HCT116 (cell line): Measurements from ENCODE around the gene THADA. TPM values are rescaled to one million over a fixed set of nuclear protein-coding genes. Genes with fewer than 3 reads are reported as not detected.

Experiments used
- ATAC-seq: fragments of 200-7000 bp; cut with Tn5 transposase; 2 replicates; pipeline ENCODE4 v1.9.1; 2020; ENCODE audit warnings: mild to moderate bottlenecking, moderate library complexity
- BruUV-seq: library from RNA; stranded (reverse); fragments of 400-500 nt; replicated peaks from 2 replicates; lab custom pipeline; 2021; lab: Mats Ljungman, UMichigan
- CTCF ChIA-PET: fragments of 300-600 bp; sonication (Branson Sonifier 250); formaldehyde crosslinking; loops from one replicate; lab custom pipeline; 2021; ENCODE audit warnings: antibody characterized with exemption; lab: Charles Lee
- POLR2A ChIA-PET: fragments of 300-600, 350-600 bp; sonication (Branson Sonifier 250); formaldehyde crosslinking; loops from one replicate; lab custom pipeline; 2021; ENCODE audit warnings: antibody characterized with exemption; lab: Charles Lee
- RAD21 ChIA-PET, 2 experiments: fragments of 300-600 bp; sonication (Branson Sonifier 250); formaldehyde crosslinking; loops; one replicate each; lab custom pipeline; 2023; ENCODE audit warnings: low total read pairs in 2 of 2; ENCODE audit not compliant: uncharacterized antibody in 2 of 2, unreplicated experiment in 2 of 2, low non-redundant PET in 1 of 2; lab: Charles Lee
- DNase-seq: peaks from one replicate; pipeline ENCODE4 v3.0.0-alpha.2; 2010; ENCODE audit warnings: low read depth, low spot score
- H2AFZ ChIP-seq: fragments of 200-600 bp; shearing (Covaris generic), sonication (generic); 2 replicates; pipeline ENCODE4 v1.6.1; 2017; ENCODE audit warnings: low read depth, mixed run types, mixed read lengths, antibody characterized with exemption, low read length; ENCODE audit not compliant: poor library complexity, severe bottlenecking
- H3K27ac ChIP-seq: 2 replicates; pipeline ENCODE4 v1.5.1; 2012; ENCODE audit warnings: low read depth, low read length
- H3K27me3 ChIP-seq: fragments of 200-600 bp; sonication (generic); 2 replicates; pipeline ENCODE4 v1.6.1; 2016; ENCODE audit warnings: mixed run types, low read length, mixed read lengths; ENCODE audit not compliant: insufficient read depth
- H3K36me3 ChIP-seq, 2 experiments: fragments of 200-500 bp in 1 of 2; fragments of 200-600 bp in 1 of 2; sonication (Bioruptor generic) in 1 of 2; sonication (generic) in 1 of 2; 2 replicates each; pipeline versions ENCODE4 v1.5.1 to v1.6.1; 2014 to 2016; ENCODE audit warnings: low read length in 2 of 2, inconsistent platforms in 1 of 2, mixed read lengths in 1 of 2, mixed run types in 1 of 2; ENCODE audit not compliant: insufficient read depth in 2 of 2, control insufficient read depth in 1 of 2
- H3K4me1 ChIP-seq, 2 experiments: fragments of 200-600 bp in 1 of 2; sonication (generic) in 1 of 2; 2 replicates each; pipeline versions ENCODE4 v1.5.1 to v1.6.1; 2012 to 2017; ENCODE audit warnings: low read length in 2 of 2, inconsistent platforms in 1 of 2, mild to moderate bottlenecking in 1 of 2, mixed read lengths in 1 of 2, mixed run types in 1 of 2, moderate library complexity in 1 of 2; ENCODE audit not compliant: insufficient read depth in 2 of 2, control insufficient read depth in 1 of 2
- H3K4me2 ChIP-seq: fragments of 200-600 bp; sonication (generic); 2 replicates; pipeline ENCODE4 v1.6.1; 2017; ENCODE audit warnings: mixed run types, low read length, mixed read lengths
- H3K4me3 ChIP-seq, 2 experiments: fragments of 200-600 bp in 1 of 2; sonication (generic) in 1 of 2; replicated peaks in 1 of 2; 2 replicates each; pipeline ENCODE4 v1.5.1; 2011 to 2016; ENCODE audit warnings: low read length in 2 of 2, control low read depth in 1 of 2, low read depth in 1 of 2, mild to moderate bottlenecking in 1 of 2, mixed read lengths in 1 of 2, mixed run types in 1 of 2
- H3K79me2 ChIP-seq: fragments of 200-600 bp; sonication (generic); 2 replicates; pipeline ENCODE4 v1.6.1; 2017; ENCODE audit warnings: mild to moderate bottlenecking, mixed run types, low read length, moderate library complexity, mixed read lengths; ENCODE audit not compliant: insufficient read depth
- H3K9ac ChIP-seq: fragments of 200-600 bp; sonication (generic); 2 replicates; pipeline ENCODE4 v1.6.1; 2016; ENCODE audit warnings: low read length, mixed read lengths
- H3K9me2 ChIP-seq: fragments of 200-600 bp; sonication (generic), shearing (Covaris generic); 2 replicates; pipeline ENCODE4 v1.6.1; 2017; ENCODE audit warnings: mixed run types, mild to moderate bottlenecking, moderate library complexity; ENCODE audit not compliant: insufficient read depth
- H3K9me3 ChIP-seq, 2 experiments: fragments of 200-500 bp in 1 of 2; fragments of 200-600 bp in 1 of 2; sonication (Bioruptor generic) in 1 of 2; sonication (generic) in 1 of 2; 2 replicates each; pipeline ENCODE4 v1.6.1; 2014 to 2017; ENCODE audit warnings: low read length in 2 of 2, mixed read lengths in 2 of 2, inconsistent platforms in 1 of 2, low read depth in 1 of 2, mild to moderate bottlenecking in 1 of 2, mixed run types in 1 of 2, moderate library complexity in 1 of 2; ENCODE audit not compliant: control insufficient read depth in 1 of 2, insufficient read depth in 1 of 2
- H4K20me1 ChIP-seq: fragments of 200-600 bp; sonication (generic), shearing (Covaris generic); 2 replicates; pipeline ENCODE4 v1.6.1; 2017; ENCODE audit warnings: mixed run types, mild to moderate bottlenecking, moderate library complexity; ENCODE audit not compliant: insufficient read depth
- CBX3 ChIP-seq: IDR thresholded peaks from 2 replicates; pipeline ENCODE4 v1.6.1; 2012; ENCODE audit warnings: low read depth
- CEBPB ChIP-seq: IDR thresholded peaks from 2 replicates; pipeline ENCODE4 v1.6.1; 2012; ENCODE audit warnings: low read depth
- EGR1 ChIP-seq: IDR thresholded peaks from 2 replicates; pipeline ENCODE4 v1.6.1; 2012; ENCODE audit warnings: low read depth
- ELF1 ChIP-seq: IDR thresholded peaks from 2 replicates; pipeline ENCODE4 v1.6.1; 2012; ENCODE audit warnings: low read depth, borderline replicate concordance
- EZH2 ChIP-seq: fragments of 200-600 bp; sonication (generic); IDR thresholded peaks from 2 replicates; pipeline ENCODE4 v1.6.1; 2017; ENCODE audit warnings: antibody characterized with exemption, mixed run types
- EZH2phosphoT487 ChIP-seq: fragments of 200-600 bp; IDR thresholded peaks from 2 replicates; pipeline ENCODE4 v1.6.1; 2018; ENCODE audit warnings: antibody characterized with exemption, borderline replicate concordance
- JUND ChIP-seq: IDR thresholded peaks from 2 replicates; pipeline ENCODE4 v1.6.1; 2012
- POLR2AphosphoS5 ChIP-seq: IDR thresholded peaks from 2 replicates; pipeline ENCODE4 v1.6.1; 2011; ENCODE audit warnings: mild to moderate bottlenecking, low read depth, low read length, moderate library complexity
- SIN3A ChIP-seq: IDR thresholded peaks from 2 replicates; pipeline ENCODE4 v1.6.1; 2012; ENCODE audit warnings: low read depth
- SP1 ChIP-seq: IDR thresholded peaks from 2 replicates; pipeline ENCODE4 v1.6.1; 2012; ENCODE audit warnings: low read depth
- SRF ChIP-seq: IDR thresholded peaks from 2 replicates; pipeline ENCODE4 v1.6.1; 2012; ENCODE audit warnings: low read depth
- TCF7L2 ChIP-seq: IDR thresholded peaks from 2 replicates; pipeline ENCODE4 v1.7.0; 2011; ENCODE audit warnings: borderline replicate concordance, inconsistent platforms; ENCODE audit not compliant: insufficient read depth, insufficient read length; ENCODE audit errors: extremely low read depth
- YY1 ChIP-seq: IDR thresholded peaks from 2 replicates; pipeline ENCODE4 v1.6.1; 2011; ENCODE audit warnings: low read length, low read depth, moderate library complexity, mild to moderate bottlenecking; ENCODE audit not compliant: insufficient replicate concordance; ENCODE audit errors: extremely low read depth
- ZFX ChIP-seq: fragments of 450-650 bp; IDR thresholded peaks from 2 replicates; pipeline ENCODE4 v1.6.1; 2017
- ZNF274 ChIP-seq: fragments of 200-500 bp; sonication (Bioruptor generic); IDR thresholded peaks from 2 replicates; pipeline ENCODE4 v1.6.1; 2014; ENCODE audit warnings: mild to moderate bottlenecking, low read depth, low read length, inconsistent platforms
- intact Hi-C: fragments of 100-400 bp; cut with micrococcal nuclease; formaldehyde crosslinking; loops from 2 replicates; pipeline ENCODE4 v1.10.0; 2022
- total RNA-seq: library from RNA; stranded (reverse); gene quantifications from one replicate; pipeline ENCODE4 v1.2.1, GENCODE V29; 2021; ENCODE audit not compliant: unreplicated experiment
- TF ChIP-seq, protein P1 (sequence below): IDR thresholded peaks from 2 replicates; pipeline ENCODE4 v1.6.1; 2012; ENCODE audit warnings: low read depth
- TF ChIP-seq, protein P2 (sequence below): IDR thresholded peaks from 2 replicates; pipeline ENCODE4 v1.6.1; 2011; ENCODE audit warnings: mild to moderate bottlenecking, low read length, moderate library complexity; ENCODE audit not compliant: insufficient replicate concordance; ENCODE audit errors: extremely low read depth
- TF ChIP-seq, protein P3 (sequence below), 3 experiments: fragments of 200-600 bp in 1 of 3; sonication (generic) in 1 of 3; IDR thresholded peaks in 2 of 3; conservative IDR thresholded peaks in 1 of 3; 2 replicates each; pipeline ENCODE4 v1.5.1; 2012 to 2017; ENCODE audit warnings: low read depth in 2 of 3, low read length in 2 of 3, antibody characterized with exemption in 1 of 3, borderline replicate concordance in 1 of 3, control low read depth in 1 of 3, mild to moderate bottlenecking in 1 of 3, mixed read lengths in 1 of 3, mixed run types in 1 of 3, moderate library complexity in 1 of 3; ENCODE audit not compliant: insufficient read depth in 1 of 3
- TF ChIP-seq, protein P4 (sequence below): IDR thresholded peaks from 2 replicates; pipeline ENCODE4 v1.6.1; 2012

Gene THADA
- total RNA-seq, 1 experiment from 2014 or later, result 30.7 TPM

DNA sequence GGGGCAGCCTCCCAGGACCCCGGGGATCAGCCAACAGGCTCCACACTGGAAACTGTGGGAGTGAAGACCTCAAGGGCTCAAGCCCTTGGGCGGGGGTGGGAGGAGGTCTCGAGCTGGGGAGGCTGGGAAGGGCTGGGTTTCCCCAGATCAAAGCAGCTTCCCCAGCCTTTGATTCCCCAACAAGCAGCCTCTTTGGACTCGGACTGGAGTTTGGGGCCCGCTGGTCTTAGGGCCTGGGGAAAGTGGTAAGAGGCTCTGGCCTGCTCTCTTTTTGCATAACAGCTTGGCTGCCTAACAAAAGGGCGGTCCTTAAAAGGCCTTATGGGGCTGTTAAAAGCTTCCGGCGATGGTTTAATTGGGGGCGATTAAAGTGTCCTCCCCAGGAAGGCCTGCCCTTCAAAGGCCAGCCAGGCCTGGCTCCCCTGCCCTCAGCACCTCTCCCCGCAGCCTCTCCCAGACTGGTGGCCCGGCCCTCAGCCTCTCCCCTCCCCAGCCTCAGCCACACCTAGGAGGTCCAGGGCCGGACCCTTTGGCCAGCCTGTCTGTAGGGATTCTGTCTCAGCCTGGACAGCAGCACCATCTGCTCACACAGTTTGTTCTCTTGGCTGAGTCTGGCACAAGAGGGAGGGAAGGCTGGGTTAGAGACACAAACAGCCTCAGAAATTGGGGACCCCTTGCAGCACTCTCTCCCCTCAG lies 409.0 kb downstream of the THADA start:
- Histone ChIP-seq H3K79me2 (no peaks in the 10 kb centered on the region), H3K9me3 (no peaks in the 10 kb centered on the region), H3K4me2 (no peak overlapping the region; the same call in 1 of the 2 replicates), H3K27me3 (no peaks in the 10 kb centered on the region), H4K20me1 (no peaks in the 10 kb centered on the region), H3K9me2 (no peaks in the 10 kb centered on the region), H3K36me3 (no peaks in the 10 kb centered on the region), H2AFZ (no peak overlapping the region), H3K4me3 (no peak overlapping the region), H3K9ac (no peak overlapping the region), H3K27ac (peak overlapping the region; percentile 11; the same call in 1 of the 2 replicates), H3K4me1 (peaks cover 21 to 45% of the 10 kb centered on the region in 2 experiments)
- ChIA-PET POLR2A (no interaction called here), CTCF (no interaction called here), RAD21 (interaction anchor here in 1 of 2 experiments (1.0 kb wide), 1 partner anchor 40 kb away, joined by 3 read pairs; the partner anchor contains the start of gene ZFP36L2)
- intact Hi-C loops, result no loop called here
- TF ChIP-seq, protein P1, sequence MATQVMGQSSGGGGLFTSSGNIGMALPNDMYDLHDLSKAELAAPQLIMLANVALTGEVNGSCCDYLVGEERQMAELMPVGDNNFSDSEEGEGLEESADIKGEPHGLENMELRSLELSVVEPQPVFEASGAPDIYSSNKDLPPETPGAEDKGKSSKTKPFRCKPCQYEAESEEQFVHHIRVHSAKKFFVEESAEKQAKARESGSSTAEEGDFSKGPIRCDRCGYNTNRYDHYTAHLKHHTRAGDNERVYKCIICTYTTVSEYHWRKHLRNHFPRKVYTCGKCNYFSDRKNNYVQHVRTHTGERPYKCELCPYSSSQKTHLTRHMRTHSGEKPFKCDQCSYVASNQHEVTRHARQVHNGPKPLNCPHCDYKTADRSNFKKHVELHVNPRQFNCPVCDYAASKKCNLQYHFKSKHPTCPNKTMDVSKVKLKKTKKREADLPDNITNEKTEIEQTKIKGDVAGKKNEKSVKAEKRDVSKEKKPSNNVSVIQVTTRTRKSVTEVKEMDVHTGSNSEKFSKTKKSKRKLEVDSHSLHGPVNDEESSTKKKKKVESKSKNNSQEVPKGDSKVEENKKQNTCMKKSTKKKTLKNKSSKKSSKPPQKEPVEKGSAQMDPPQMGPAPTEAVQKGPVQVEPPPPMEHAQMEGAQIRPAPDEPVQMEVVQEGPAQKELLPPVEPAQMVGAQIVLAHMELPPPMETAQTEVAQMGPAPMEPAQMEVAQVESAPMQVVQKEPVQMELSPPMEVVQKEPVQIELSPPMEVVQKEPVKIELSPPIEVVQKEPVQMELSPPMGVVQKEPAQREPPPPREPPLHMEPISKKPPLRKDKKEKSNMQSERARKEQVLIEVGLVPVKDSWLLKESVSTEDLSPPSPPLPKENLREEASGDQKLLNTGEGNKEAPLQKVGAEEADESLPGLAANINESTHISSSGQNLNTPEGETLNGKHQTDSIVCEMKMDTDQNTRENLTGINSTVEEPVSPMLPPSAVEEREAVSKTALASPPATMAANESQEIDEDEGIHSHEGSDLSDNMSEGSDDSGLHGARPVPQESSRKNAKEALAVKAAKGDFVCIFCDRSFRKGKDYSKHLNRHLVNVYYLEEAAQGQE, result no peak
- TF ChIP-seq CEBPB (no peak), ELF1 (no peak), POLR2AphosphoS5 (no peak), SRF (no peak), EZH2phosphoT487 (no peak), ZFX (no peak), CBX3 (no peak), EZH2 (no peak), ZNF274 (no peak), SP1 (no peak), EGR1 (no peak), SIN3A (no peak), TCF7L2 (no peak), JUND (no peak), YY1 (no peak)
- TF ChIP-seq, protein P2, sequence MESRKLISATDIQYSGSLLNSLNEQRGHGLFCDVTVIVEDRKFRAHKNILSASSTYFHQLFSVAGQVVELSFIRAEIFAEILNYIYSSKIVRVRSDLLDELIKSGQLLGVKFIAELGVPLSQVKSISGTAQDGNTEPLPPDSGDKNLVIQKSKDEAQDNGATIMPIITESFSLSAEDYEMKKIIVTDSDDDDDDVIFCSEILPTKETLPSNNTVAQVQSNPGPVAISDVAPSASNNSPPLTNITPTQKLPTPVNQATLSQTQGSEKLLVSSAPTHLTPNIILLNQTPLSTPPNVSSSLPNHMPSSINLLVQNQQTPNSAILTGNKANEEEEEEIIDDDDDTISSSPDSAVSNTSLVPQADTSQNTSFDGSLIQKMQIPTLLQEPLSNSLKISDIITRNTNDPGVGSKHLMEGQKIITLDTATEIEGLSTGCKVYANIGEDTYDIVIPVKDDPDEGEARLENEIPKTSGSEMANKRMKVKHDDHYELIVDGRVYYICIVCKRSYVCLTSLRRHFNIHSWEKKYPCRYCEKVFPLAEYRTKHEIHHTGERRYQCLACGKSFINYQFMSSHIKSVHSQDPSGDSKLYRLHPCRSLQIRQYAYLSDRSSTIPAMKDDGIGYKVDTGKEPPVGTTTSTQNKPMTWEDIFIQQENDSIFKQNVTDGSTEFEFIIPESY, result no peak
- TF ChIP-seq, protein P3, sequence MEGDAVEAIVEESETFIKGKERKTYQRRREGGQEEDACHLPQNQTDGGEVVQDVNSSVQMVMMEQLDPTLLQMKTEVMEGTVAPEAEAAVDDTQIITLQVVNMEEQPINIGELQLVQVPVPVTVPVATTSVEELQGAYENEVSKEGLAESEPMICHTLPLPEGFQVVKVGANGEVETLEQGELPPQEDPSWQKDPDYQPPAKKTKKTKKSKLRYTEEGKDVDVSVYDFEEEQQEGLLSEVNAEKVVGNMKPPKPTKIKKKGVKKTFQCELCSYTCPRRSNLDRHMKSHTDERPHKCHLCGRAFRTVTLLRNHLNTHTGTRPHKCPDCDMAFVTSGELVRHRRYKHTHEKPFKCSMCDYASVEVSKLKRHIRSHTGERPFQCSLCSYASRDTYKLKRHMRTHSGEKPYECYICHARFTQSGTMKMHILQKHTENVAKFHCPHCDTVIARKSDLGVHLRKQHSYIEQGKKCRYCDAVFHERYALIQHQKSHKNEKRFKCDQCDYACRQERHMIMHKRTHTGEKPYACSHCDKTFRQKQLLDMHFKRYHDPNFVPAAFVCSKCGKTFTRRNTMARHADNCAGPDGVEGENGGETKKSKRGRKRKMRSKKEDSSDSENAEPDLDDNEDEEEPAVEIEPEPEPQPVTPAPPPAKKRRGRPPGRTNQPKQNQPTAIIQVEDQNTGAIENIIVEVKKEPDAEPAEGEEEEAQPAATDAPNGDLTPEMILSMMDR (IDR thresholded peaks at IDR 0.05 in 2 of 3, conservative IDR thresholded peaks at IDR 0.05 in 1 of 3; ENCODE audit: borderline replicate concordance in 1 of 3, insufficient read depth in 1 of 3, low read depth in 2 of 3, low read length in 2 of 3), result no peak
- TF ChIP-seq, protein P4, sequence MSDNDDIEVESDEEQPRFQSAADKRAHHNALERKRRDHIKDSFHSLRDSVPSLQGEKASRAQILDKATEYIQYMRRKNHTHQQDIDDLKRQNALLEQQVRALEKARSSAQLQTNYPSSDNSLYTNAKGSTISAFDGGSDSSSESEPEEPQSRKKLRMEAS, result no peak
- ATAC-seq (no peak), DNase-seq (no peak)
- BruUV-seq, result no TSS peak
